GM12892 (cell line): ENCODE data around the gene RABL6.

ENCODE experiments used
- POLR2A ChIP-seq: IDR thresholded peaks from 2 replicates; pipeline ENCODE4 v1.6.1; 2011; ENCODE audit warnings: low read depth, low read length, control low read depth
- POLR2AphosphoS5 ChIP-seq: IDR thresholded peaks from 2 replicates; pipeline ENCODE4 v1.6.1; 2011; ENCODE audit warnings: low read depth, low read length, control low read depth
- TAF1 ChIP-seq: IDR thresholded peaks from 2 replicates; pipeline ENCODE4 v1.6.1; 2011; ENCODE audit warnings: low read depth, mild to moderate bottlenecking, control low read depth, low read length, borderline replicate concordance

DNA sequence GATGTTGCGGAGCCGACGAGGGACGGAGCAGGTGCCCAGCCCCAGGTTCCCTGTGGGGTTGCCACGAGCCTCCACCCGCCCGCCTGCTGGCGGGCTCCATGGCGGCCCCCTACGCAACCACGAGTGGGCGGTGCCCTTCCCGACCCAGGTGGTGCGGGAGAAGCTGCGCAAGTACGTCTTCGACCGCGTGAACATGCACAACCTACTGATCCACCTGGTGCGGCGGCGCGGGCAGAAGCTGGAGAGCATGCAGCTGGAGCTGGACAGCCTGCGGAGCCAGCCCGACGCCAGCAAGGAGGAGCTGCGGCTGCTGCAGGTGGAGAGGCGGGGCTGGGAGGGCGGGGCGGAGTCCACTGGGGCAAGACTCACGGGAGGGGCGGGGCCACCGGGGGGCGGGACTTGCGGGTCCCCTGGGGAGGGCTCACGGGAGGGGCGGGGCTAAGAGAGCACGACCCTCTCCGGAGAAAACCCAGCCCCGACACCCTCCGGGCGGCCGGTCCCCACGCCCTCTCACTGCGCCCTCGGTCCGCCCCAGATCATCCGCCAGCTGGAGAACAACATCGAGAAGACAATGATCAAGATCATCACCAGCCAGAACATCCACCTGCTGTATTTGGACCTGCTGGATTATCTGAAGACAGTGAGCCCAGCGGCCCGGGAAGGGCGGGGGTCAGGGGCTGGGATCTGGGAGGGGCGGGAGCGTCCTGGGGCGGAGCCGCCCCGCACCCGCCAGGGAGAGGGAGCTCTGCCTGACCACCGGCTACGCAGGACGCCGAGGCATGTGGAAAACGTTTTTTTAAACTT lies 7.7 kb upstream of the RABL6 start:
- no peak for TF ChIP-seq POLR2AphosphoS5
- no peak for TF ChIP-seq POLR2A
- TF ChIP-seq TAF1: no peak
